Esophagus squamous epithelium (tissue), 5 donors: ENCODE data around the gene CCBE1. TPM values are rescaled to one million over a fixed set of nuclear protein-coding genes. Genes with fewer than 3 reads are reported as not detected.

Source experiments
- DNase-seq: peaks from one replicate; lab custom pipeline; 2025; lab: John Stamatoyannopoulos, UW
- H3K27ac ChIP-seq, 4 donors: fragments of 200-600 bp; sonication (generic); one replicate each; pipeline ENCODE4 v1.5.1; 2016 to 2019; ENCODE audit warnings: mild to moderate bottlenecking in 1 of 4
- H3K27me3 ChIP-seq, 4 donors: fragments of 200-600 bp; sonication (generic); 1 replicate in 3 of 4; 2 replicates in 1 of 4; pipeline versions ENCODE4 v1.5.1 to v1.6.0; 2017 to 2021; ENCODE audit warnings: antibody characterized with exemption in 1 of 4
- H3K36me3 ChIP-seq, 3 donors: fragments of 200-600 bp; sonication (generic); one replicate each; pipeline ENCODE4 v1.5.1; 2016 to 2019
- H3K4me1 ChIP-seq, 3 donors: fragments of 200-600 bp; sonication (generic); one replicate each; pipeline ENCODE4 v1.5.1; 2017 to 2019
- H3K4me3 ChIP-seq, 4 donors: fragments of 200-600 bp; sonication (generic); 1 replicate in 3 of 4; 2 replicates in 1 of 4; pipeline ENCODE4 v1.5.1; 2016 to 2019; ENCODE audit warnings: mild to moderate bottlenecking in 2 of 4, moderate library complexity in 1 of 4
- H3K9me3 ChIP-seq, 3 donors: fragments of 200-600 bp; sonication (generic); one replicate each; pipeline ENCODE4 v1.5.1; 2016 to 2019
- CTCF ChIP-seq, 6 experiments: fragments of 450-650 bp in 4 of 6; fragments of 200-600 bp in 2 of 6; sonication (generic) in 2 of 6; IDR thresholded peaks; one replicate each; pipeline ENCODE4 v1.5.1; 2016 to 2019; ENCODE audit warnings: antibody characterized with exemption in 6 of 6, mild to moderate bottlenecking in 4 of 6, moderate library complexity in 4 of 6
- POLR2A ChIP-seq, 4 donors: fragments of 450-650 bp; IDR thresholded peaks; one replicate each; pipeline ENCODE4 v1.6.1; 2017; ENCODE audit warnings: antibody characterized with exemption in 4 of 4, mild to moderate bottlenecking in 4 of 4, moderate library complexity in 3 of 4
- WGBS, 2 donors: methylation state at CpG; one replicate each; pipeline ENCODE4 v1.1.5; 2018; 5-methylcytosine and 5-hydroxymethylcytosine counted together
- intact Hi-C: fragments of 100-400 bp; cut with DNase I; formaldehyde crosslinking; loops from one replicate; pipeline ENCODE4 v1.15.0; 2022
- total RNA-seq, 4 donors: library from RNA; depleted of rRNA; stranded (reverse); fragments of >200 nt; gene quantifications; one replicate each; pipeline ENCODE4 v1.1.0, GENCODE V29; 2016
- donor health status: DM: yes; HTN: yes; CAD: no.

CCBE1 gene
- total RNA-seq, 4 donors from 2014 or later, result 0.34 to 4.6 (median 1.3) TPM

GRCh38 chr18:59400407-59400806 lies 296.8 kb downstream of the CCBE1 start:
- Histone ChIP-seq H3K27ac (no peak overlapping the region), H3K36me3 (no peaks in the 10 kb centered on the region), H3K4me3 (no peak overlapping the region), H3K9me3 (no peaks in the 10 kb centered on the region), H3K4me1 (no peaks in the 10 kb centered on the region), H3K27me3 (no peaks in the 10 kb centered on the region)
- intact Hi-C loops, result loop anchor here (5.0 kb wide), 1 partner anchor 148 kb away; no protein-coding TSS in a partner anchor
- no peak for TF ChIP-seq POLR2A (IDR thresholded peaks at IDR 0.05)
- DNase-seq, result no peak
- WGBS, 2 donors, result 84 to 85% methylated on average over 6 of the region's 6 CpGs

- H3K36me3 ChIP-seq, result no peaks in the 10 kb centered on the region
- no peak overlapping the region for H3K27ac ChIP-seq
- intact Hi-C loops, result no loop called here
- H3K27me3 ChIP-seq, result peaks cover 0 to 12% (median 0%) of the 10 kb centered on the region in 4 donors
- no peaks in the 10 kb centered on the region for H3K4me1 ChIP-seq
- no peaks in the 10 kb centered on the region for H3K9me3 ChIP-seq
- 58 to 68% methylated on average over 8 to 9 of the region's 10 CpGs for WGBS, 2 donors
- DNase-seq, result no peak
- no peak overlapping the region for H3K4me3 ChIP-seq
- no peak for TF ChIP-seq POLR2A (IDR thresholded peaks at IDR 0.05)
- no peak for TF ChIP-seq CTCF (IDR thresholded peaks at IDR 0.05)
Observed at GRCh38 chr18:59395226-59396175, 301.7 kb downstream of the CCBE1 start.

- Histone ChIP-seq H3K27me3 (peaks cover 0 to 12% (median 0%) of the 10 kb centered on the region in 4 donors), H3K4me1 (no peaks in the 10 kb centered on the region), H3K4me3 (no peak overlapping the region), H3K9me3 (no peaks in the 10 kb centered on the region), H3K27ac (no peak overlapping the region), H3K36me3 (no peaks in the 10 kb centered on the region)
- intact Hi-C loops, result no loop called here
- TF ChIP-seq POLR2A (IDR thresholded peaks at IDR 0.05), result no peak
- no peak for TF ChIP-seq CTCF (IDR thresholded peaks at IDR 0.05)
- no peak for DNase-seq
- 39 to 63% methylated on average over 3 of the region's 3 CpGs for WGBS, 2 donors
Observed at GRCh38 chr18:59393381-59393780, 303.8 kb downstream of the CCBE1 start.

GRCh38 chr18:59388817-59389216 lies 308.4 kb downstream of the CCBE1 start:
- Histone ChIP-seq H3K27ac (no peak overlapping the region), H3K36me3 (no peaks in the 10 kb centered on the region), H3K4me1 (no peaks in the 10 kb centered on the region), H3K4me3 (no peak overlapping the region), H3K9me3 (no peaks in the 10 kb centered on the region), H3K27me3 (peaks cover 0 to 8% (median 0%) of the 10 kb centered on the region in 4 donors)
- no peak for DNase-seq
- intact Hi-C loops, result no loop called here
- TF ChIP-seq CTCF (IDR thresholded peaks at IDR 0.05) (no peak), POLR2A (IDR thresholded peaks at IDR 0.05) (no peak)
- WGBS, 2 donors, result 71 to 73% methylated on average over 4 of the region's 4 CpGs

GRCh38 chr18:59387687-59388565 lies 309.3 kb downstream of the CCBE1 start:
- TF ChIP-seq POLR2A (IDR thresholded peaks at IDR 0.05) (no peak), CTCF (IDR thresholded peaks at IDR 0.05) (no peak)
- 67 to 69% methylated on average over 11 of the region's 11 CpGs for WGBS, 2 donors

More at GRCh38 chr18:59387687-59388565, 309.3 kb downstream of the CCBE1 start:
- DNase-seq, result no peak
- Histone ChIP-seq H3K27ac (no peak overlapping the region), H3K4me3 (no peak overlapping the region), H3K36me3 (no peaks in the 10 kb centered on the region), H3K4me1 (no peaks in the 10 kb centered on the region), H3K27me3 (peaks cover 0 to 3% (median 0%) of the 10 kb centered on the region in 4 donors), H3K9me3 (no peaks in the 10 kb centered on the region)
- intact Hi-C loops, result no loop called here
